HCT116 (cell line): Measurements from ENCODE around the gene SIGLEC5. TPM values are rescaled to one million over a fixed set of nuclear protein-coding genes. Genes with fewer than 3 reads are reported as not detected.

Source experiments
- ATAC-seq: fragments of 200-7000 bp; cut with Tn5 transposase; 2 replicates; pipeline ENCODE4 v1.9.1; 2020; ENCODE audit warnings: mild to moderate bottlenecking, moderate library complexity
- BruUV-seq: library from RNA; stranded (reverse); fragments of 400-500 nt; replicated peaks from 2 replicates; lab custom pipeline; 2021; lab: Mats Ljungman, UMichigan
- CTCF ChIA-PET: fragments of 300-600 bp; sonication (Branson Sonifier 250); formaldehyde crosslinking; loops from one replicate; lab custom pipeline; 2021; ENCODE audit warnings: antibody characterized with exemption; lab: Charles Lee
- POLR2A ChIA-PET: fragments of 300-600, 350-600 bp; sonication (Branson Sonifier 250); formaldehyde crosslinking; loops from one replicate; lab custom pipeline; 2021; ENCODE audit warnings: antibody characterized with exemption; lab: Charles Lee
- RAD21 ChIA-PET, 2 experiments: fragments of 300-600 bp; sonication (Branson Sonifier 250); formaldehyde crosslinking; loops; one replicate each; lab custom pipeline; 2023; ENCODE audit warnings: low total read pairs in 2 of 2; ENCODE audit not compliant: uncharacterized antibody in 2 of 2, unreplicated experiment in 2 of 2, low non-redundant PET in 1 of 2; lab: Charles Lee
- DNase-seq: peaks from one replicate; pipeline ENCODE4 v3.0.0-alpha.2; 2010; ENCODE audit warnings: low read depth, low spot score
- H2AFZ ChIP-seq: fragments of 200-600 bp; shearing (Covaris generic), sonication (generic); 2 replicates; pipeline ENCODE4 v1.6.1; 2017; ENCODE audit warnings: low read depth, mixed run types, mixed read lengths, antibody characterized with exemption, low read length; ENCODE audit not compliant: poor library complexity, severe bottlenecking
- H3K27ac ChIP-seq: 2 replicates; pipeline ENCODE4 v1.5.1; 2012; ENCODE audit warnings: low read depth, low read length
- H3K27me3 ChIP-seq: fragments of 200-600 bp; sonication (generic); 2 replicates; pipeline ENCODE4 v1.6.1; 2016; ENCODE audit warnings: mixed run types, low read length, mixed read lengths; ENCODE audit not compliant: insufficient read depth
- H3K36me3 ChIP-seq, 2 experiments: fragments of 200-500 bp in 1 of 2; fragments of 200-600 bp in 1 of 2; sonication (Bioruptor generic) in 1 of 2; sonication (generic) in 1 of 2; 2 replicates each; pipeline versions ENCODE4 v1.5.1 to v1.6.1; 2014 to 2016; ENCODE audit warnings: low read length in 2 of 2, inconsistent platforms in 1 of 2, mixed read lengths in 1 of 2, mixed run types in 1 of 2; ENCODE audit not compliant: insufficient read depth in 2 of 2, control insufficient read depth in 1 of 2
- H3K4me1 ChIP-seq, 2 experiments: fragments of 200-600 bp in 1 of 2; sonication (generic) in 1 of 2; 2 replicates each; pipeline versions ENCODE4 v1.5.1 to v1.6.1; 2012 to 2017; ENCODE audit warnings: low read length in 2 of 2, inconsistent platforms in 1 of 2, mild to moderate bottlenecking in 1 of 2, mixed read lengths in 1 of 2, mixed run types in 1 of 2, moderate library complexity in 1 of 2; ENCODE audit not compliant: insufficient read depth in 2 of 2, control insufficient read depth in 1 of 2
- H3K4me2 ChIP-seq: fragments of 200-600 bp; sonication (generic); 2 replicates; pipeline ENCODE4 v1.6.1; 2017; ENCODE audit warnings: mixed run types, low read length, mixed read lengths
- H3K4me3 ChIP-seq, 2 experiments: fragments of 200-600 bp in 1 of 2; sonication (generic) in 1 of 2; replicated peaks in 1 of 2; 2 replicates each; pipeline ENCODE4 v1.5.1; 2011 to 2016; ENCODE audit warnings: low read length in 2 of 2, control low read depth in 1 of 2, low read depth in 1 of 2, mild to moderate bottlenecking in 1 of 2, mixed read lengths in 1 of 2, mixed run types in 1 of 2
- H3K79me2 ChIP-seq: fragments of 200-600 bp; sonication (generic); 2 replicates; pipeline ENCODE4 v1.6.1; 2017; ENCODE audit warnings: mild to moderate bottlenecking, mixed run types, low read length, moderate library complexity, mixed read lengths; ENCODE audit not compliant: insufficient read depth
- H3K9ac ChIP-seq: fragments of 200-600 bp; sonication (generic); 2 replicates; pipeline ENCODE4 v1.6.1; 2016; ENCODE audit warnings: low read length, mixed read lengths
- H3K9me2 ChIP-seq: fragments of 200-600 bp; sonication (generic), shearing (Covaris generic); 2 replicates; pipeline ENCODE4 v1.6.1; 2017; ENCODE audit warnings: mixed run types, mild to moderate bottlenecking, moderate library complexity; ENCODE audit not compliant: insufficient read depth
- H3K9me3 ChIP-seq, 2 experiments: fragments of 200-500 bp in 1 of 2; fragments of 200-600 bp in 1 of 2; sonication (Bioruptor generic) in 1 of 2; sonication (generic) in 1 of 2; 2 replicates each; pipeline ENCODE4 v1.6.1; 2014 to 2017; ENCODE audit warnings: low read length in 2 of 2, mixed read lengths in 2 of 2, inconsistent platforms in 1 of 2, low read depth in 1 of 2, mild to moderate bottlenecking in 1 of 2, mixed run types in 1 of 2, moderate library complexity in 1 of 2; ENCODE audit not compliant: control insufficient read depth in 1 of 2, insufficient read depth in 1 of 2
- H4K20me1 ChIP-seq: fragments of 200-600 bp; sonication (generic), shearing (Covaris generic); 2 replicates; pipeline ENCODE4 v1.6.1; 2017; ENCODE audit warnings: mixed run types, mild to moderate bottlenecking, moderate library complexity; ENCODE audit not compliant: insufficient read depth
- ATF3 ChIP-seq: IDR thresholded peaks from 2 replicates; pipeline ENCODE4 v1.6.1; 2012
- CBX3 ChIP-seq: IDR thresholded peaks from 2 replicates; pipeline ENCODE4 v1.6.1; 2012; ENCODE audit warnings: low read depth
- CTCF ChIP-seq, 3 experiments: fragments of 200-600 bp in 1 of 3; sonication (generic) in 1 of 3; IDR thresholded peaks in 2 of 3; conservative IDR thresholded peaks in 1 of 3; 2 replicates each; pipeline ENCODE4 v1.5.1; 2012 to 2017; ENCODE audit warnings: low read depth in 2 of 3, low read length in 2 of 3, antibody characterized with exemption in 1 of 3, borderline replicate concordance in 1 of 3, control low read depth in 1 of 3, mild to moderate bottlenecking in 1 of 3, mixed read lengths in 1 of 3, mixed run types in 1 of 3, moderate library complexity in 1 of 3; ENCODE audit not compliant: insufficient read depth in 1 of 3
- ELF1 ChIP-seq: IDR thresholded peaks from 2 replicates; pipeline ENCODE4 v1.6.1; 2012; ENCODE audit warnings: low read depth, borderline replicate concordance
- EZH2 ChIP-seq: fragments of 200-600 bp; sonication (generic); IDR thresholded peaks from 2 replicates; pipeline ENCODE4 v1.6.1; 2017; ENCODE audit warnings: antibody characterized with exemption, mixed run types
- MAX ChIP-seq: IDR thresholded peaks from 2 replicates; pipeline ENCODE4 v1.6.1; 2012
- POLR2A ChIP-seq: IDR thresholded peaks from 2 replicates; pipeline ENCODE4 v1.7.0; 2011; ENCODE audit warnings: borderline replicate concordance; ENCODE audit not compliant: insufficient read depth, insufficient read length; ENCODE audit errors: extremely low read depth
- POLR2AphosphoS5 ChIP-seq: IDR thresholded peaks from 2 replicates; pipeline ENCODE4 v1.6.1; 2011; ENCODE audit warnings: mild to moderate bottlenecking, low read depth, low read length, moderate library complexity
- REST ChIP-seq: IDR thresholded peaks from 2 replicates; pipeline ENCODE4 v1.6.1; 2012; ENCODE audit warnings: low read depth
- SRF ChIP-seq: IDR thresholded peaks from 2 replicates; pipeline ENCODE4 v1.6.1; 2012; ENCODE audit warnings: low read depth
- TCF7L2 ChIP-seq: IDR thresholded peaks from 2 replicates; pipeline ENCODE4 v1.7.0; 2011; ENCODE audit warnings: borderline replicate concordance, inconsistent platforms; ENCODE audit not compliant: insufficient read depth, insufficient read length; ENCODE audit errors: extremely low read depth
- ZBTB33 ChIP-seq: IDR thresholded peaks from 2 replicates; pipeline ENCODE4 v1.6.1; 2011; ENCODE audit warnings: mild to moderate bottlenecking, low read length, moderate library complexity; ENCODE audit not compliant: insufficient replicate concordance; ENCODE audit errors: extremely low read depth
- ZFX ChIP-seq: fragments of 450-650 bp; IDR thresholded peaks from 2 replicates; pipeline ENCODE4 v1.6.1; 2017
- intact Hi-C: fragments of 100-400 bp; cut with micrococcal nuclease; formaldehyde crosslinking; loops from 2 replicates; pipeline ENCODE4 v1.10.0; 2022
- total RNA-seq: library from RNA; stranded (reverse); gene quantifications from one replicate; pipeline ENCODE4 v1.2.1, GENCODE V29; 2021; ENCODE audit not compliant: unreplicated experiment

SIGLEC5 gene
- total RNA-seq, 1 experiment from 2014 or later = not detected

GRCh38 chr19:51644636-51645271, 14.6 kb upstream of the SIGLEC5 start:
- no peak overlapping the region for H2AFZ ChIP-seq
- TF ChIP-seq ZFX (no peak), SRF (no peak), ZBTB33 (no peak), EZH2 (no peak), REST (no peak), CTCF (IDR thresholded peaks at IDR 0.05 in 2 of 3, conservative IDR thresholded peaks at IDR 0.05 in 1 of 3; ENCODE audit: borderline replicate concordance in 1 of 3, insufficient read depth in 1 of 3, low read depth in 2 of 3, low read length in 2 of 3) (no peak), POLR2AphosphoS5 (no peak), POLR2A (no peak), ATF3 (no peak), MAX (no peak), TCF7L2 (no peak), CBX3 (no peak), ELF1 (no peak)
- ChIA-PET POLR2A (interaction anchor here (0.7 kb wide), 1 partner anchor 46 kb away, joined by 4 read pairs; no protein-coding TSS in a partner anchor), RAD21 (no interaction called here), CTCF (interaction anchor here (1.3 to 3.8 kb wide), 2 partner anchors 12 to 16 kb away, joined by 7 to 21 read pairs; no protein-coding TSS in a partner anchor)
- no peaks in the 10 kb centered on the region for H3K36me3 ChIP-seq
- no peak overlapping the region for H3K27ac ChIP-seq
- intact Hi-C loops = no loop called here
- H3K9me3 ChIP-seq = no peaks in the 10 kb centered on the region
- H3K4me2 ChIP-seq = no peak overlapping the region
- ATAC-seq (no peak), DNase-seq (no peak)
- no peaks in the 10 kb centered on the region for H4K20me1 ChIP-seq
- H3K4me1 ChIP-seq = no peaks in the 10 kb centered on the region
- no peaks in the 10 kb centered on the region for H3K9me2 ChIP-seq
- peaks cover 65% of the 10 kb centered on the region for H3K27me3 ChIP-seq
- no TSS peak for BruUV-seq
- H3K79me2 ChIP-seq = no peaks in the 10 kb centered on the region
- H3K9ac ChIP-seq = no peak overlapping the region
- H3K4me3 ChIP-seq = no peak overlapping the region
